Measurements from ENCODE around the gene AGBL4. TPM values are rescaled to one million over a fixed set of nuclear protein-coding genes. Genes with fewer than 3 reads are reported as not detected.

Gene AGBL4
- total RNA-seq, 1 experiment from 2014 or later = 0.33 TPM

GRCh38 chr1:48858200-48858920 lies 1165.4 kb downstream of the AGBL4 start:
- Histone ChIP-seq H3K4me3 (ENCODE audit: low read length) (no peak overlapping the region), H4K20me1 (ENCODE audit: low read length) (no peaks in the 10 kb centered on the region), H3K27ac (ENCODE audit: low read length) (no peak overlapping the region), H3K27me3 (ENCODE audit: low read length) (no peaks in the 10 kb centered on the region), H3K9me3 (ENCODE audit: low read length) (no peaks in the 10 kb centered on the region), H3F3A (ENCODE audit: low read length, unreplicated experiment) (no peaks in the 10 kb centered on the region), H3K79me2 (ENCODE audit: low read length) (no peaks in the 10 kb centered on the region), H2AFZ (ENCODE audit: low read length) (no peak overlapping the region), H3K9ac (ENCODE audit: low read length) (no peak overlapping the region), H3K4me1 (ENCODE audit: insufficient read depth, low read length) (peaks cover 6% of the 10 kb centered on the region; the same call in 1 of the 2 replicates), H3K36me3 (ENCODE audit: low read depth, low read length) (no peaks in the 10 kb centered on the region), H3K4me2 (ENCODE audit: low read length) (no peak overlapping the region), H3K9me2 (replicated peaks; ENCODE audit: low read length) (no peaks in the 10 kb centered on the region)
- no peak for DNase-seq
- TF ChIP-seq, protein P1, sequence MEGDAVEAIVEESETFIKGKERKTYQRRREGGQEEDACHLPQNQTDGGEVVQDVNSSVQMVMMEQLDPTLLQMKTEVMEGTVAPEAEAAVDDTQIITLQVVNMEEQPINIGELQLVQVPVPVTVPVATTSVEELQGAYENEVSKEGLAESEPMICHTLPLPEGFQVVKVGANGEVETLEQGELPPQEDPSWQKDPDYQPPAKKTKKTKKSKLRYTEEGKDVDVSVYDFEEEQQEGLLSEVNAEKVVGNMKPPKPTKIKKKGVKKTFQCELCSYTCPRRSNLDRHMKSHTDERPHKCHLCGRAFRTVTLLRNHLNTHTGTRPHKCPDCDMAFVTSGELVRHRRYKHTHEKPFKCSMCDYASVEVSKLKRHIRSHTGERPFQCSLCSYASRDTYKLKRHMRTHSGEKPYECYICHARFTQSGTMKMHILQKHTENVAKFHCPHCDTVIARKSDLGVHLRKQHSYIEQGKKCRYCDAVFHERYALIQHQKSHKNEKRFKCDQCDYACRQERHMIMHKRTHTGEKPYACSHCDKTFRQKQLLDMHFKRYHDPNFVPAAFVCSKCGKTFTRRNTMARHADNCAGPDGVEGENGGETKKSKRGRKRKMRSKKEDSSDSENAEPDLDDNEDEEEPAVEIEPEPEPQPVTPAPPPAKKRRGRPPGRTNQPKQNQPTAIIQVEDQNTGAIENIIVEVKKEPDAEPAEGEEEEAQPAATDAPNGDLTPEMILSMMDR (conservative IDR thresholded peaks at IDR 0.05; ENCODE audit: low read depth, low read length) = no peak
- no peak for TF ChIP-seq EZH2phosphoT487 (IDR thresholded peaks at IDR 0.05; ENCODE audit: borderline replicate concordance, low read length)
- TF ChIP-seq EZH2 (IDR thresholded peaks at IDR 0.05; ENCODE audit: low read length, unreplicated experiment) = no peak
- intact Hi-C loops (cut with micrococcal nuclease) = no loop called here
- CTCF ChIA-PET = no interaction called here
- no TSS peak for BruUV-seq (replicated peaks)
- no peak for ATAC-seq
- POLR2A ChIA-PET (ENCODE audit: unreplicated experiment) = no interaction called here

- no peaks in the 10 kb centered on the region for H3F3A ChIP-seq (ENCODE audit: low read length, unreplicated experiment)
- no peaks in the 10 kb centered on the region; the same call in 1 of the 2 replicates for H3K9me2 ChIP-seq (replicated peaks; ENCODE audit: low read length)
- peak; percentile 95 for DNase-seq
- no TSS peak for BruUV-seq (replicated peaks)
- no peak overlapping the region for H3K4me3 ChIP-seq (ENCODE audit: low read length)
- CTCF ChIA-PET = no interaction called here
- no peaks in the 10 kb centered on the region for H3K9me3 ChIP-seq (ENCODE audit: low read length)
- TF ChIP-seq EZH2 (IDR thresholded peaks at IDR 0.05; ENCODE audit: low read length, unreplicated experiment) = no peak
- TF ChIP-seq, protein P1 (conservative IDR thresholded peaks at IDR 0.05; ENCODE audit: low read depth, low read length) = no peak
- no peak for TF ChIP-seq EZH2phosphoT487 (IDR thresholded peaks at IDR 0.05; ENCODE audit: borderline replicate concordance, low read length)
- POLR2A ChIA-PET (ENCODE audit: unreplicated experiment) = no interaction called here
- H3K27me3 ChIP-seq (ENCODE audit: low read length) = no peaks in the 10 kb centered on the region
- no peaks in the 10 kb centered on the region for H3K36me3 ChIP-seq (ENCODE audit: low read depth, low read length)
- H3K4me2 ChIP-seq (ENCODE audit: low read length) = peak overlapping the region; percentile 10
- ATAC-seq = peak; percentile 99
- intact Hi-C loops (cut with micrococcal nuclease) = no loop called here
- H3K9ac ChIP-seq (ENCODE audit: low read length) = no peak overlapping the region
- no peaks in the 10 kb centered on the region for H4K20me1 ChIP-seq (ENCODE audit: low read length)
- H3K79me2 ChIP-seq (ENCODE audit: low read length) = no peaks in the 10 kb centered on the region
- no peak overlapping the region for H2AFZ ChIP-seq (ENCODE audit: low read length)
- H3K4me1 ChIP-seq (ENCODE audit: insufficient read depth, low read length) = peaks cover 22% of the 10 kb centered on the region
- peak overlapping the region; percentile 23 for H3K27ac ChIP-seq (ENCODE audit: low read length)
Measured at GRCh38 chr1:48853006-48853405, 1170.7 kb downstream of the AGBL4 start.

DNA sequence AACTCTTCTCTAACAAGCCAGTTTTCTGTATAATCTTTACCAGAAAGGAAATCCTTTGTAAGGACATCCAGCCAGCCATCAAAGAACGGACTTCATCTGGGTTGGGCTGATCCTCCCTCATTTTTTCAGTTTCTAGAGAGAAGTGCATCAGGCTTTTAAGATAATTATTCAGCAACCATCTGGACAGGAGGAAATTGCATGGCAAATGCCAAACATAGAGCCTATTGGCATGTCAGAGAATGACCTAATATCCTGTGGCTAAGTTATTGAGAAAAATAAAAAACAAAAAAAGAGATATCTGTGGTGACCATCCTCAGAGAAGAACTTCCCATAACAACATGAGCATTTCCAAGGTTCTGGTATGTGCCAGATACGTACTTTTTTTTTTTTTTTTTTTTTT lies 1172.1 kb downstream of the AGBL4 start:
- Histone ChIP-seq H4K20me1 (ENCODE audit: low read length) (no peaks in the 10 kb centered on the region), H3K4me3 (ENCODE audit: low read length) (no peak overlapping the region), H3F3A (ENCODE audit: low read length, unreplicated experiment) (no peaks in the 10 kb centered on the region), H3K9me2 (replicated peaks; ENCODE audit: low read length) (no peaks in the 10 kb centered on the region; the same call in 1 of the 2 replicates), H3K27me3 (ENCODE audit: low read length) (no peaks in the 10 kb centered on the region), H3K9ac (ENCODE audit: low read length) (no peak overlapping the region), H2AFZ (ENCODE audit: low read length) (no peak overlapping the region), H3K4me1 (ENCODE audit: insufficient read depth, low read length) (peaks cover 22% of the 10 kb centered on the region), H3K79me2 (ENCODE audit: low read length) (no peaks in the 10 kb centered on the region), H3K9me3 (ENCODE audit: low read length) (no peaks in the 10 kb centered on the region), H3K36me3 (ENCODE audit: low read depth, low read length) (no peaks in the 10 kb centered on the region), H3K27ac (ENCODE audit: low read length) (no peak overlapping the region), H3K4me2 (ENCODE audit: low read length) (no peak overlapping the region)
- TF ChIP-seq, protein P1 (conservative IDR thresholded peaks at IDR 0.05; ENCODE audit: low read depth, low read length) = no peak
- TF ChIP-seq EZH2phosphoT487 (IDR thresholded peaks at IDR 0.05; ENCODE audit: borderline replicate concordance, low read length) = no peak
- no peak for TF ChIP-seq EZH2 (IDR thresholded peaks at IDR 0.05; ENCODE audit: low read length, unreplicated experiment)
- CTCF ChIA-PET = no interaction called here
- DNase-seq (peak; percentile 9), ATAC-seq (no peak)
- no TSS peak for BruUV-seq (replicated peaks)
- POLR2A ChIA-PET (ENCODE audit: unreplicated experiment) = interaction anchor here (0.7 kb wide), 1 partner anchor 19 kb away, joined by 17 read pairs; no protein-coding TSS in a partner anchor
- intact Hi-C loops (cut with micrococcal nuclease) = no loop called here
